ENCODE results near the gene COMP.

COMP gene

GRCh38 chr19:18738961-18739690 is 52.0 kb downstream of the COMP start:
- Histone ChIP-seq H3K27ac (ENCODE audit: poor library complexity, severe bottlenecking) (no peak overlapping the region), H3K4me3 (ENCODE audit: severe bottlenecking) (no peak overlapping the region), H3K4me1 (ENCODE audit: insufficient read depth, poor library complexity, severe bottlenecking) (peaks cover 10% of the 10 kb centered on the region), H3K9me3 (ENCODE audit: severe bottlenecking) (no peaks in the 10 kb centered on the region), H3K27me3 (ENCODE audit: insufficient read depth, poor library complexity, severe bottlenecking) (no peaks in the 10 kb centered on the region), H3K36me3 (ENCODE audit: low read depth) (no peaks in the 10 kb centered on the region)
- TF ChIP-seq CTCF (IDR thresholded peaks at IDR 0.05; ENCODE audit: poor library complexity, severe bottlenecking): no peak
- ATAC-seq (ENCODE audit: low read depth) (no peak), DNase-seq (ENCODE audit: low spot score) (no peak)

- DNase-seq (ENCODE audit: low spot score) (no peak), ATAC-seq (ENCODE audit: low read depth) (no peak)
- TF ChIP-seq CTCF (IDR thresholded peaks at IDR 0.05; ENCODE audit: poor library complexity, severe bottlenecking): no peak
- no peak overlapping the region for H3K27ac ChIP-seq (ENCODE audit: poor library complexity, severe bottlenecking)
- H3K36me3 ChIP-seq (ENCODE audit: low read depth): no peaks in the 10 kb centered on the region
- H3K4me3 ChIP-seq (ENCODE audit: severe bottlenecking): no peak overlapping the region
- H3K4me1 ChIP-seq (ENCODE audit: insufficient read depth, poor library complexity, severe bottlenecking): peaks cover 10% of the 10 kb centered on the region
- H3K27me3 ChIP-seq (ENCODE audit: insufficient read depth, poor library complexity, severe bottlenecking): no peaks in the 10 kb centered on the region
- no peaks in the 10 kb centered on the region for H3K9me3 ChIP-seq (ENCODE audit: severe bottlenecking)
These were observed 53.2 kb downstream of the COMP start for GRCh38 chr19:18737954-18738351.

GRCh38 chr19:18737337-18737953 is 53.7 kb downstream of the COMP start:
- Histone ChIP-seq H3K36me3 (ENCODE audit: low read depth) (no peaks in the 10 kb centered on the region), H3K27ac (ENCODE audit: poor library complexity, severe bottlenecking) (no peak overlapping the region), H3K4me3 (ENCODE audit: severe bottlenecking) (no peak overlapping the region), H3K9me3 (ENCODE audit: severe bottlenecking) (no peaks in the 10 kb centered on the region), H3K27me3 (ENCODE audit: insufficient read depth, poor library complexity, severe bottlenecking) (no peaks in the 10 kb centered on the region), H3K4me1 (ENCODE audit: insufficient read depth, poor library complexity, severe bottlenecking) (peaks cover 10% of the 10 kb centered on the region)
- TF ChIP-seq CTCF (IDR thresholded peaks at IDR 0.05; ENCODE audit: poor library complexity, severe bottlenecking): no peak
- no peak for DNase-seq (ENCODE audit: low spot score)
- no peak for ATAC-seq (ENCODE audit: low read depth)

GRCh38 chr19:18736415-18737336 is 54.4 kb downstream of the COMP start:
- no peaks in the 10 kb centered on the region for H3K27me3 ChIP-seq (ENCODE audit: insufficient read depth, poor library complexity, severe bottlenecking)
- TF ChIP-seq CTCF (IDR thresholded peaks at IDR 0.05; ENCODE audit: poor library complexity, severe bottlenecking): no peak
- H3K36me3 ChIP-seq (ENCODE audit: low read depth): no peaks in the 10 kb centered on the region
- peaks cover 7% of the 10 kb centered on the region for H3K4me1 ChIP-seq (ENCODE audit: insufficient read depth, poor library complexity, severe bottlenecking)
- no peak overlapping the region for H3K27ac ChIP-seq (ENCODE audit: poor library complexity, severe bottlenecking)
- no peak overlapping the region for H3K4me3 ChIP-seq (ENCODE audit: severe bottlenecking)
- no peak for ATAC-seq (ENCODE audit: low read depth)
- no peaks in the 10 kb centered on the region for H3K9me3 ChIP-seq (ENCODE audit: severe bottlenecking)
- DNase-seq (ENCODE audit: low spot score): no peak
